GM18499 (cell line): ENCODE measurements around the gene KLHL22.
"Not testable (repeated sequence)": the region's sequence is repeated elsewhere in the genome, so short reads cannot be mapped to it uniquely, and the experiment has no call there.

ENCODE experiments used
- ATAC-seq: cut with Tn5 transposase; IDR thresholded peaks from one replicate; pipeline ENCODE4 v1.9.1; 2021; ENCODE audit warnings: moderate number of reproducible peaks; ENCODE audit not compliant: insufficient read depth, unreplicated experiment

Gene KLHL22

DNA sequence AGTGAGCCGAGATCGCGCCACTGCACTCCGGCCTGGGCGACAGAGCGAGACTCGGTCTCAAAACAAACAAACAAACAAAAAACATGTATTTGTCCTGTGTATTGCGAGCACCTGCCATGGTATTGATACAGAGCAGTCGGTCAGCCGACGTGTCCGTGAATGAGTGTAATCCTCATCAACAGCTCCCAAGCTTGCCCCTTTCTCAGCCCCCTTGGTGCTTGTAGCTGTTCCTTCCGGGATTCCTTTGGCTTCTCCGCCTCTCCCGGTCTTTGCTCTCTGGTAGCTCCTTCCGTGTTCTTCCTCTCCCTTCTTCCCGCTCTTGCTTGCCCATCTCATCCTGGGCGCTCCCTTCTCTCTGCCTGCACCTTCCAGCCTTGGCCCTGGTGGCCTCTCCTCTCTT lies 90.7 kb downstream of the KLHL22 start:
- ATAC-seq, result no peak

- ATAC-seq, result no peak
Observed at GRCh38 chr22:20403779-20404140, 91.8 kb downstream of the KLHL22 start.

GRCh38 chr22:20402960-20403778 lies 92.4 kb downstream of the KLHL22 start:
- ATAC-seq, result no peak

GRCh38 chr22:20401376-20402014 lies 94.1 kb downstream of the KLHL22 start:
- ATAC-seq, result no peak

DNA sequence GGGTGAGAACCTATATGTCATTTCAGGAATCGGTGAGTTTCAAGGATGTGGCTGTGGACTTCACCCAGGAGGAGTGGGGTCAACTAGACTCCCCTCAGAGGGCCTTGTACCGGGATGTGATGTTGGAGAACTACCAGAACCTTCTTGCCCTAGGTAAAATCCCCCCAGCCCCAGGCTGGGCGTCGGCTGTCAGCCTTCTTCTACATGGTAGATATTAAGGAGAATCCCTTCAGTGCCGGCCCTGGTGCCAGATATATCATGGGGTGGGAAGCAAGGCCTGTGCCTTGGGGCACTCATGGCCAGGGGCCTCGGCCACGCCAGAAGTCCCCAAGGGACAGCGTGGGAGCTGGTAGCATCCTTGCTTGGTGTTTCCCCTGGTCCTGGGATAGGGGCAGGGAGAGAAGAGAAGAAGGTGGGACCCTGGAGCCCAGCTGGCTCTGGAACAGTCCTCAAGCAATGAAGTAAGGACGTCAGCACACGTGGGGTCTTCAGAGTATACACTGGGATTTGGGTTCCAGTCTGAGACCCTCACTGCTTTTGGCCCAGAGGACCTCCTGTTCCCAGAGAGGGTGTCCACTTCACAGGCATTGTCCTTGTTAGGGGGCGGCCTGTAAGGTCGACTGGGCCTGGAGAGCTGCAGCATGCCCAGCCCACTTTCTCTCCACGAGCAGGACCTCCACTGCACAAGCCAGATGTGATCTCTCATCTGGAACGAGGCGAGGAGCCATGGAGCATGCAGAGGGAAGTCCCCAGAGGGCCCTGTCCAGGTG lies 94.8 kb downstream of the KLHL22 start:
- no peak for ATAC-seq

- ATAC-seq, result no peak
Observed at GRCh38 chr22:20399866-20400605, 95.6 kb downstream of the KLHL22 start.

GRCh38 chr22:20398420-20398819 lies 97.2 kb downstream of the KLHL22 start:
- no peak for ATAC-seq

DNA sequence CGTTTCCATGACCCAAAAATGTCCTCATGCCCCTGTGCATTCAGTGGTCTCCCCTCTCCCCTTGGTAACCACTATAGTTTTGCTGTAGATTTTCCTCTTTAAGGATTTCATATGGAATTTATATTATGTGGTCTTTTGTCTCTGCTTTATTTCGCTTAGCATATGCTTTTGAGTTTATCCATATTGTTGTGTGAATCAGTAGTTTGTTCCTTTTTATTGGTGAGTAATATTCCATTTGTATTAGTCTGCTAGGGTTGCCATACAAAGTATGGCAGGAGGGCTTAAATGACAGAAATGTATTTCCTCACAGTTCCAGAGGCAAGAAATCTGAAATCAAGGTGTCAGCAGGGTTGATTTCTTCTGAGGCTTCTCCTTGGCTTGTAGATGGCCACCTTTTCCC lies 98.1 kb downstream of the KLHL22 start:
- ATAC-seq, result no peak

DNA sequence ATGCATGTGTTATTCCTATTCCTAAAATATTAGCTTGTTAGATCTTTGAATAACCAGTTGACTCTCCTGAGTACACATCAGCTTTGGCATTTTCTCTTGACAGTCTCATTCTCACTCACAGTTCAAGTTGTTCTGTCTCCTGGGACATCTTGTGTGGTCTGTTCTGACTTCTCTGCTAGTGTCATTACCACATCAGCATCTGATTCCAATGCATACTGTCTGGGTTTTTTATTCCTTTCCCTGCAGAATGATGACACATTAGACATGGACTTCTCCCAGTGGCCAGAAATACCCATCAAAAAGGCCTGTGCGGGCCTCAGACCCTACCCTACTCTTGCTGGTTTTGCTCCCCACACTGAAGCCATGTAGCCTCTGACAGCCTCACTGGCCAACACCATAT lies 99.0 kb downstream of the KLHL22 start:
- no peak for ATAC-seq

DNA sequence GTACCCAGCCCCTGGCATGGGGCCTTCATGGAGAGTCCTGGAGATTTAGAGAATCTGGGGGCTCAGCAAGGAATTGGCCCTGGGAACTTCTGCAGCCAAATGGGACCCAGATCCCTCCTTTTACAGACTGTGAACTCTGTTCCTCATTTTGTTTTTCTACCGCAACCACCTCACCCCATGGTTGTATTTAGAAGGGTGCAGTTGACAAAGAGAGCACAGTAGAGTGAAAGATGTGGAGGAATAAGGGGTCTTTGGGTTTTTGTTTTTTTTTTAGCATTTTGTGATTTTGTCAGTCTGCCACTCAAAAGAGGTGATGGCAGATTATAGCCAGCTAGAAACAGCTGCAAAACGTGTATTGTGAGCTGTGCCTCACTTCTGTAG lies 99.7 kb downstream of the KLHL22 start:
- ATAC-seq, result no peak

DNA sequence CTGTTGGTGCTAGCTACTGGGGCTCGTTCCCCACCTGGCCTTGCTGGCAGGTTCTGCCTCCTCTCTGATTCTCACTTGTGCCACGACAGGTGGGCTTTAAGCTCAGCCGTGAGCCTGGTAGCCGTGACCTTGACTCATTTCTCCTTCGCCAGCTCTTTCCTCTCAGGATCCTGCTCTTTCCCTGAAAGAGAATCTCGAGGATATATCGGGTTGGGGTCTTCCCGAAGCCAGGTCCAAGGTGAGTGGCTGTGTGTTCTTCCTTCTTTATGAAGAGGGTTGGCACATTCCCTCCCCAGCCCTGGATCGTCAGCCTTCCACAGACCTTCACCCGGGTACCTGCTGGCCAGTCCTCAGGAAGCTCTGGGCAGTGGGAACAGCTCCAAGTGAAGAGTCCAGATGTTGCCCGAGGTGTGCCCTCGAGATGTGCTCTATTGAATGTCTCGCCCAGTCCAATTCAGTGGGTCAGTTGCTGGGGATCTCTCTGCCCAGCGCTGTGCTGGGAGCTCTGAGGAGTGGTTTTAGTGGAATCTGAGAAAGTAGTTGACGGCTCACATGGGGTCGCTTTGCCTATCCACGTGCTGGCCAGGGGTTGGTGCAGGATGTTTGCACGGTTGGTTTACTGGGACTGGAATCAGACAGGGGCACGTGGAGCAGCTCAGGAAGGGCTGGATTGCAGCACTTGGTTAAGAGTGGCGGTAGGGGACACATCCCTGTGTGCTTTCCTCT lies 100.3 kb downstream of the KLHL22 start:
- no peak for ATAC-seq

- no peak for ATAC-seq
Observed at GRCh38 chr22:20393705-20394476, 101.7 kb downstream of the KLHL22 start, which contains the start of gene ZNF74. Gene ZNF74 (plus strand): TSS chr22:20394151. CDS start chr22:20394629, 478 bp downstream.

GRCh38 chr22:20392983-20393704 lies 102.5 kb downstream of the KLHL22 start:
- no peak for ATAC-seq

DNA sequence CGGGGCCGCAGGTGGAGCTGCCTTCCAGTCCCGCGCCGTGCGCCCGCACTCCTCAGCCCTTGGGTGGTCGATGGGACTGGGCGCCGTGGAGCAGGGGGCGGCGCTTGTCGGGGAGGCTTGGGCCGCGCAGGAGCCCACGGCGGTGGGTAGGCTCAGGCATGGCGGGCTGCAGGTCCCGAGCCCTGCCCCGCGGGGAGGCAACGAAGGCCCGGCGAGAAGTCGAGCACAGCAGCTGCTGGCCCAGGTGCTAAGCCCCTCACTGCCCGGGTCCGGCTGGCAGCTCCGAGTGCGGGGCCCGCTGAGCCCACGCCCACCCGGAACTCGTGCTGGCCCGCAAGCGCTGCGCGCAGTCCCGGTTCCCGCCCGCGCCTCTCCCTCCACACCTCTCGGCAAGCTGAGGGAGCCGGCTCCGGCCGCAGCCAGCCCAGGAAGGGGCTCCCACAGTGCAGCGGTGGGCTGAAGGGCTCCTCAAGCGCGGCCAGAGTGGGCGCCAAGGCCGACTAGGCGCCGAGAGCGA lies 103.2 kb downstream of the KLHL22 start:
- ATAC-seq, result not testable (repeated sequence)
